Parathyroid adenoma (tissue), 2 donors: ENCODE data around the gene ANKH.

Experiments
- H2AFZ ChIP-seq: fragments of 300-600 bp; sonication (generic); one replicate; pipeline ENCODE4 v1.7.0; 2017; ENCODE audit warnings: antibody characterized with exemption, mild to moderate bottlenecking
- H3K27ac ChIP-seq: fragments of 300-600 bp; sonication (generic); one replicate; pipeline ENCODE4 v1.7.0; 2017
- H3K27me3 ChIP-seq: fragments of 300-600 bp; sonication (generic); one replicate; pipeline ENCODE4 v1.7.0; 2017; ENCODE audit warnings: low read length; ENCODE audit not compliant: control insufficient read depth, insufficient read depth
- H3K36me3 ChIP-seq: fragments of 300-600 bp; sonication (generic); one replicate; pipeline ENCODE4 v1.7.0; 2017; ENCODE audit warnings: low read length; ENCODE audit not compliant: control insufficient read depth, insufficient read depth
- H3K4me1 ChIP-seq: fragments of 300-600 bp; sonication (generic); one replicate; pipeline ENCODE4 v1.7.0; 2017; ENCODE audit warnings: control low read depth
- H3K4me2 ChIP-seq: fragments of 300-600 bp; sonication (generic); one replicate; pipeline ENCODE4 v1.7.0; 2017; ENCODE audit warnings: low read length
- H3K4me3 ChIP-seq: fragments of 300-600 bp; sonication (generic); one replicate; pipeline ENCODE4 v1.7.0; 2017; ENCODE audit warnings: low read depth, low read length
- H3K79me2 ChIP-seq: fragments of 300-600 bp; sonication (generic); one replicate; pipeline ENCODE4 v1.7.0; 2017; ENCODE audit warnings: control low read depth
- H3K9ac ChIP-seq: fragments of 300-600 bp; sonication (generic); one replicate; pipeline ENCODE4 v1.7.0; 2017; ENCODE audit warnings: mild to moderate bottlenecking
- H3K9me3 ChIP-seq: fragments of 300-600 bp; sonication (generic); one replicate; pipeline ENCODE4 v1.7.0; 2017; ENCODE audit warnings: low read length; ENCODE audit not compliant: control insufficient read depth
- TF ChIP-seq, protein P1 (sequence below): fragments of 300-600 bp; sonication (generic); IDR thresholded peaks from one replicate; pipeline ENCODE4 v1.7.0; 2017; ENCODE audit warnings: antibody characterized with exemption, mild to moderate bottlenecking
- donor health status: primary hyperparathyroidism.

Gene ANKH

DNA sequence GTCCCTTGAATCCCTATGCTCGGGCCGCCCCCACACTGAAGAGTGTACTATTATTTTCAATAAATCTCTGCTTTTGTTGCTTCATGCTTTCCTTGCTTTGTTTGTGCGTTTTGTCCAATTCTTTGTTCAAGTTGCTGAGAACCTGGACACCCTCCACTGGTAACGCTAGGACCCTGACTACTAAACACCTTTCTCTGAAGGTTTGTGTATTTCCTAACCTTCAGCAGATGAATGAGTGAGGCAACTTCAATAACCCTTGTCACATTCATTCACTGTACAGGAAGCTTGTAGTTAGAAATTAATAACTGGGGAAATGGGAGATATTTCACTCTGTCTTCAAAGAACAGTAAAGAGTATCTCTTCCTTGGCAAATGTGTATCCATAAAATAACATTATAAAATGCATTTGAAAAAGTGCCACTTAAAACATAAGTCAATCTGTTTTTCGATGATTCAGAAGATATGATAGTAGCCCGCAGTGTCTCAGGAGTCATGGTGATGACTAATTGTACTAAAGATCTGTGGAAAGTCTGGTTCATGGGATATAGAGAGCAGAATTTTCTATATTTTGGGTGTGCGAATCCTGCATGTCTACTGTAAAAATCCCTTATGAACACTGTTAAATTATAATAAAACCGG lies 43.2 kb upstream of the ANKH start:
- TF ChIP-seq, protein P1, sequence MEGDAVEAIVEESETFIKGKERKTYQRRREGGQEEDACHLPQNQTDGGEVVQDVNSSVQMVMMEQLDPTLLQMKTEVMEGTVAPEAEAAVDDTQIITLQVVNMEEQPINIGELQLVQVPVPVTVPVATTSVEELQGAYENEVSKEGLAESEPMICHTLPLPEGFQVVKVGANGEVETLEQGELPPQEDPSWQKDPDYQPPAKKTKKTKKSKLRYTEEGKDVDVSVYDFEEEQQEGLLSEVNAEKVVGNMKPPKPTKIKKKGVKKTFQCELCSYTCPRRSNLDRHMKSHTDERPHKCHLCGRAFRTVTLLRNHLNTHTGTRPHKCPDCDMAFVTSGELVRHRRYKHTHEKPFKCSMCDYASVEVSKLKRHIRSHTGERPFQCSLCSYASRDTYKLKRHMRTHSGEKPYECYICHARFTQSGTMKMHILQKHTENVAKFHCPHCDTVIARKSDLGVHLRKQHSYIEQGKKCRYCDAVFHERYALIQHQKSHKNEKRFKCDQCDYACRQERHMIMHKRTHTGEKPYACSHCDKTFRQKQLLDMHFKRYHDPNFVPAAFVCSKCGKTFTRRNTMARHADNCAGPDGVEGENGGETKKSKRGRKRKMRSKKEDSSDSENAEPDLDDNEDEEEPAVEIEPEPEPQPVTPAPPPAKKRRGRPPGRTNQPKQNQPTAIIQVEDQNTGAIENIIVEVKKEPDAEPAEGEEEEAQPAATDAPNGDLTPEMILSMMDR = no peak
- no peak overlapping the region for H3K9ac ChIP-seq
- no peak overlapping the region for H3K27ac ChIP-seq

DNA sequence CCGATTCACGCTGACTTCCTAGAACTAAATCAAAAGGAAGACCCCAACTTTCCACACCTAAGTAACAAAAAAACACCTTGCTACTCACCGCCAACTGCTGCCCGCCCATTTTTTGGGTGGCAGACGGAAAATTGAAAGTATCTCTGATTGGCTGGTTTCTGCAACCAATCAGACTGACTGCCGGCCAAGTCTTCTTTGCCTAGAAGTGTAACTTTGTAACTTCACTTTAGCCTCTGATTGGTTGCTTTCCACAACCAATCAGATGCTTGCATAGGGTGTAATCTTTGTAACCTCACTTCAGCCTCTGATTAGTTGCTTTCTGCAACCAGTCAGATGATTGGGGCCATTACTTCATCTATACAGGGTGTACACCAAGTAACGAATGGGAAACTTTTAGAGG lies 42.6 kb upstream of the ANKH start:
- Histone ChIP-seq H3K27me3 (no peaks in the 10 kb centered on the region), H3K4me2 (no peak overlapping the region), H3K4me3 (no peak overlapping the region), H3K9me3 (no peaks in the 10 kb centered on the region), H3K27ac (no peak overlapping the region), H2AFZ (no peak overlapping the region), H3K9ac (no peak overlapping the region), H3K36me3 (no peaks in the 10 kb centered on the region), H3K4me1 (no peaks in the 10 kb centered on the region), H3K79me2 (no peaks in the 10 kb centered on the region)
- TF ChIP-seq, protein P1 = no peak

More for the DNA sequence above, 43.2 kb upstream of the ANKH start:
- Histone ChIP-seq H3K36me3 (no peaks in the 10 kb centered on the region), H3K4me2 (no peak overlapping the region), H3K79me2 (no peaks in the 10 kb centered on the region), H3K4me1 (no peaks in the 10 kb centered on the region), H3K27me3 (no peaks in the 10 kb centered on the region), H2AFZ (no peak overlapping the region), H3K9me3 (no peaks in the 10 kb centered on the region), H3K4me3 (no peak overlapping the region)

DNA sequence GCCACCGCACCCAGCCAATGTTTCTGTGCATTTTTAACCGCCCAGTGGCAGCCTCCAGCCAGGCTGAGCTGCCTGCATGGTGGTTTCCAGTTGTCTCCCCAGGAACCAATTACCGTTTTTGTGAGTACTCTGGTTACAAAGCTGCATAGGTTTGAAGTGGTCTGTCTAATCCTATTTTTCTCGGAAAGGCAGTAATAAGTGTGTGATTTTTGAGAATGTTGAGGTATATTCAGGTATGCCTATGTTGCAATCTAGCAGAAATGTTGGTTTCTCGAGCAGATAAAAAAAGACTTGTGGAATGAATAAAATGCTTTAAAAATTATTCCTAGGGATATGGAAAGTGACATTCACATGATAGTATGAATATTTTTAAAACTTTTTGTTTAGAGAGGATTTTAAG lies 41.5 kb upstream of the ANKH start:
- Histone ChIP-seq H3K4me2 (no peak overlapping the region), H3K4me3 (no peak overlapping the region), H3K9me3 (no peaks in the 10 kb centered on the region), H3K9ac (no peak overlapping the region), H3K79me2 (no peaks in the 10 kb centered on the region), H3K27me3 (no peaks in the 10 kb centered on the region), H3K4me1 (no peaks in the 10 kb centered on the region), H3K27ac (no peak overlapping the region), H3K36me3 (no peaks in the 10 kb centered on the region), H2AFZ (no peak overlapping the region)
- TF ChIP-seq, protein P1 = no peak

- Histone ChIP-seq H3K36me3 (no peaks in the 10 kb centered on the region), H3K4me1 (no peaks in the 10 kb centered on the region), H3K27me3 (no peaks in the 10 kb centered on the region), H2AFZ (no peak overlapping the region), H3K4me3 (no peak overlapping the region), H3K9me3 (no peaks in the 10 kb centered on the region), H3K79me2 (no peaks in the 10 kb centered on the region), H3K27ac (no peak overlapping the region), H3K9ac (no peak overlapping the region), H3K4me2 (no peak overlapping the region)
- TF ChIP-seq, protein P1 = no peak
Measured at GRCh38 chr5:14912206-14912605, 40.6 kb upstream of the ANKH start.

GRCh38 chr5:14909369-14909768 lies 37.8 kb upstream of the ANKH start:
- H3K9me3 ChIP-seq = no peaks in the 10 kb centered on the region
- no peak overlapping the region for H3K9ac ChIP-seq
- no peak overlapping the region for H3K4me3 ChIP-seq
- H3K36me3 ChIP-seq = no peaks in the 10 kb centered on the region
- TF ChIP-seq, protein P1 = no peak
- H2AFZ ChIP-seq = no peak overlapping the region
- no peak overlapping the region for H3K27ac ChIP-seq
- H3K4me1 ChIP-seq = no peaks in the 10 kb centered on the region
- H3K27me3 ChIP-seq = no peaks in the 10 kb centered on the region
- no peak overlapping the region for H3K4me2 ChIP-seq
- no peaks in the 10 kb centered on the region for H3K79me2 ChIP-seq
